Measurements from ENCODE around the gene CRYBA1.
A peak's percentile ranks its signal among the peaks of the same experiment; 100 is the strongest.

CRYBA1 gene

GRCh38 chr17:29293890-29294579, 47.4 kb downstream of the CRYBA1 start, which contains the start of gene NUFIP2:
TSS of gene NUFIP2 (minus strand) at chr17:29294148. CDS start at chr17:29294059, 89 bp downstream.
- peak within 1 kb of the TSS; percentile 86 for H3K4me3 ChIP-seq (ENCODE audit: low read depth, low read length)
- peak within 1 kb of the TSS; percentile 86 for H2AFZ ChIP-seq
- H3K4me2 ChIP-seq (ENCODE audit: low read length), result peak within 1 kb of the TSS; percentile 83
- no peaks in the 10 kb centered on the region for H3K27me3 ChIP-seq (ENCODE audit: control insufficient read depth, insufficient read depth, low read length)
- peaks cover 31% of the 10 kb centered on the region for H3K79me2 ChIP-seq
- peak within 1 kb of the TSS; percentile 86 for H3K27ac ChIP-seq
- peak; percentile 17 for TF ChIP-seq CTCF (IDR thresholded peaks at IDR 0.05)
- H3K4me1 ChIP-seq, result peaks cover 6% of the 10 kb centered on the region
- no peaks in the 10 kb centered on the region for H3K9me3 ChIP-seq (ENCODE audit: control insufficient read depth, low read length)
- no peaks in the 10 kb centered on the region for H3K36me3 ChIP-seq (ENCODE audit: control insufficient read depth, insufficient read depth, low read length)
- H3K9ac ChIP-seq, result peak within 1 kb of the TSS; percentile 84

- TF ChIP-seq CTCF (IDR thresholded peaks at IDR 0.05), result no peak
- Histone ChIP-seq H3K27ac (peak overlapping the region; percentile 86), H2AFZ (peak overlapping the region; percentile 86), H3K9me3 (ENCODE audit: control insufficient read depth, low read length) (no peaks in the 10 kb centered on the region), H3K4me3 (ENCODE audit: low read depth, low read length) (peak overlapping the region; percentile 86), H3K4me2 (ENCODE audit: low read length) (peak overlapping the region; percentile 83), H3K4me1 (peaks cover 6% of the 10 kb centered on the region), H3K27me3 (ENCODE audit: control insufficient read depth, insufficient read depth, low read length) (no peaks in the 10 kb centered on the region), H3K36me3 (ENCODE audit: control insufficient read depth, insufficient read depth, low read length) (no peaks in the 10 kb centered on the region), H3K9ac (no peak overlapping the region), H3K79me2 (peaks cover 26% of the 10 kb centered on the region)
Measured at GRCh38 chr17:29294580-29294900, 47.9 kb downstream of the CRYBA1 start.

- peaks cover 4% of the 10 kb centered on the region for H3K4me1 ChIP-seq
- no peak for TF ChIP-seq CTCF (IDR thresholded peaks at IDR 0.05)
- no peak overlapping the region for H3K9ac ChIP-seq
- H3K9me3 ChIP-seq (ENCODE audit: control insufficient read depth, low read length), result no peaks in the 10 kb centered on the region
- peaks cover 17% of the 10 kb centered on the region for H3K79me2 ChIP-seq
- no peak overlapping the region for H3K27ac ChIP-seq
- H3K36me3 ChIP-seq (ENCODE audit: control insufficient read depth, insufficient read depth, low read length), result no peaks in the 10 kb centered on the region
- no peak overlapping the region for H2AFZ ChIP-seq
- no peak overlapping the region for H3K4me2 ChIP-seq (ENCODE audit: low read length)
- no peak overlapping the region for H3K4me3 ChIP-seq (ENCODE audit: low read depth, low read length)
- no peaks in the 10 kb centered on the region for H3K27me3 ChIP-seq (ENCODE audit: control insufficient read depth, insufficient read depth, low read length)
Measured at GRCh38 chr17:29295420-29295819, 48.8 kb downstream of the CRYBA1 start.

GRCh38 chr17:29299031-29299430, 52.4 kb downstream of the CRYBA1 start:
- no peak overlapping the region for H2AFZ ChIP-seq
- TF ChIP-seq CTCF (IDR thresholded peaks at IDR 0.05), result no peak
- no peak overlapping the region for H3K4me3 ChIP-seq (ENCODE audit: low read depth, low read length)
- no peaks in the 10 kb centered on the region for H3K36me3 ChIP-seq (ENCODE audit: control insufficient read depth, insufficient read depth, low read length)
- no peaks in the 10 kb centered on the region for H3K4me1 ChIP-seq
- H3K4me2 ChIP-seq (ENCODE audit: low read length), result no peak overlapping the region
- H3K9me3 ChIP-seq (ENCODE audit: control insufficient read depth, low read length), result no peaks in the 10 kb centered on the region
- no peaks in the 10 kb centered on the region for H3K79me2 ChIP-seq
- H3K27me3 ChIP-seq (ENCODE audit: control insufficient read depth, insufficient read depth, low read length), result no peaks in the 10 kb centered on the region
- no peak overlapping the region for H3K9ac ChIP-seq
- H3K27ac ChIP-seq, result no peak overlapping the region

GRCh38 chr17:29303386-29303785, 56.7 kb downstream of the CRYBA1 start:
- Histone ChIP-seq H3K9me3 (ENCODE audit: control insufficient read depth, low read length) (no peaks in the 10 kb centered on the region), H3K4me3 (ENCODE audit: low read depth, low read length) (no peak overlapping the region), H3K9ac (no peak overlapping the region), H3K27me3 (ENCODE audit: control insufficient read depth, insufficient read depth, low read length) (no peaks in the 10 kb centered on the region), H3K79me2 (no peaks in the 10 kb centered on the region), H2AFZ (no peak overlapping the region), H3K36me3 (ENCODE audit: control insufficient read depth, insufficient read depth, low read length) (no peaks in the 10 kb centered on the region), H3K4me1 (no peaks in the 10 kb centered on the region), H3K4me2 (ENCODE audit: low read length) (no peak overlapping the region), H3K27ac (no peak overlapping the region)
- no peak for TF ChIP-seq CTCF (IDR thresholded peaks at IDR 0.05)
